Measurements from ENCODE around the gene RAPGEF4. TPM values are rescaled to one million over a fixed set of nuclear protein-coding genes. Genes with fewer than 3 reads are reported as not detected.

Gene RAPGEF4
- total and polyA plus RNA-seq, 11 donors: 1.3 to 21.2 (median 10.5) TPM

DNA sequence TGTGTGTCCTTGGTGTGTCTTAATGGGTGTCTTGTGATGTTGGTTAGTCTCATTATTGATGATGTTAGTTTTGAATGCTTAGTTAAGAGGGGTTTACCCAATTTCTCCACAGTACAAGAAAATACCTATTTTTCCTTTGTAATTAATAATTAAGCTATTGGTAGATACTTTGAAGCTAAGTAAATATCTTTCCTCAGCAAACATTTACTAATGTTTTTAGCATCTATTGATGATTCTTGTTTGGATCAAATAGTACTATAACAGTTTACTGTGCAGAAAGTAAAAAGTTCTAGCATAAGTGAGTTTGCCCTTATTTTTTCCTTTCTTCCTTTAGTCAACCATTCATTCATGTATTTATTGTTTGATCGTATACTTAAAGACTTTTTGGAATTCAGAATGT is 359.1 kb downstream of the RAPGEF4 start:
- intact Hi-C loops (cut with DNase I): loop anchor here in 5 of 10 donors (5.0 kb wide), 3 partner anchors 103 to 118 kb away; no protein-coding TSS in a partner anchor
- 81 to 93% (median 88%) methylated on average over 1 of the region's 1 CpG for WGBS, 4 donors
- no peaks in the 10 kb centered on the region for H3K27me3 ChIP-seq
- H3K9me3 ChIP-seq: no peaks in the 10 kb centered on the region
- H3K36me3 ChIP-seq: peaks cover 0 to 47% (median 22%) of the 10 kb centered on the region in 9 donors
- no peak for DNase-seq
- no peak overlapping the region for H3K4me3 ChIP-seq
- no peak for ATAC-seq
- H3K4me1 ChIP-seq: peaks cover 0 to 64% (median 6%) of the 10 kb centered on the region in 12 donors
- TF ChIP-seq, protein P1, sequence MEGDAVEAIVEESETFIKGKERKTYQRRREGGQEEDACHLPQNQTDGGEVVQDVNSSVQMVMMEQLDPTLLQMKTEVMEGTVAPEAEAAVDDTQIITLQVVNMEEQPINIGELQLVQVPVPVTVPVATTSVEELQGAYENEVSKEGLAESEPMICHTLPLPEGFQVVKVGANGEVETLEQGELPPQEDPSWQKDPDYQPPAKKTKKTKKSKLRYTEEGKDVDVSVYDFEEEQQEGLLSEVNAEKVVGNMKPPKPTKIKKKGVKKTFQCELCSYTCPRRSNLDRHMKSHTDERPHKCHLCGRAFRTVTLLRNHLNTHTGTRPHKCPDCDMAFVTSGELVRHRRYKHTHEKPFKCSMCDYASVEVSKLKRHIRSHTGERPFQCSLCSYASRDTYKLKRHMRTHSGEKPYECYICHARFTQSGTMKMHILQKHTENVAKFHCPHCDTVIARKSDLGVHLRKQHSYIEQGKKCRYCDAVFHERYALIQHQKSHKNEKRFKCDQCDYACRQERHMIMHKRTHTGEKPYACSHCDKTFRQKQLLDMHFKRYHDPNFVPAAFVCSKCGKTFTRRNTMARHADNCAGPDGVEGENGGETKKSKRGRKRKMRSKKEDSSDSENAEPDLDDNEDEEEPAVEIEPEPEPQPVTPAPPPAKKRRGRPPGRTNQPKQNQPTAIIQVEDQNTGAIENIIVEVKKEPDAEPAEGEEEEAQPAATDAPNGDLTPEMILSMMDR (IDR thresholded peaks at IDR 0.05): no peak
- no peak for TF ChIP-seq POLR2A (IDR thresholded peaks at IDR 0.05)
- no peak overlapping the region for H3K27ac ChIP-seq

DNA sequence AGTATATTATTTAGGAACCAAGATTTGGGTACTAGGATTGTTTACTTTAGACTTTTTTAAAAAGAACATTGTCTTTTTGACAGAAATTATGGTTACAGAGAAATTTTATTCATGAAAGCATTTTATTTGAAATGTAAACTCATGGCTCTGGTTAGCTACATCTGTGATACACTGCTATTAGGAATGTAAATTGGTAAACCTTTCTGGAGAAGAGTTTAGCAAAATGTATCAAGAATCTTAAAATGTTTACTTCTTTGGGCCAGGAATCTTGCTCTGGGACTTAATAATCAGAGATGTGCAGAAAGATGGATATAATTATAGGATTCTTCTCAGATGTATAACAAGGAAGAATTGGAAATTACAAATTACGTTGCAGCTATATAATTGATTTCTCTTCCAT is 359.7 kb downstream of the RAPGEF4 start:
- no peak for DNase-seq
- Histone ChIP-seq H3K36me3 (peaks cover 0 to 48% (median 22%) of the 10 kb centered on the region in 9 donors), H3K27me3 (no peaks in the 10 kb centered on the region), H3K4me1 (peaks cover 0 to 64% (median 8%) of the 10 kb centered on the region in 12 donors), H3K9me3 (no peaks in the 10 kb centered on the region), H3K4me3 (no peak overlapping the region), H3K27ac (no peak overlapping the region)
- ATAC-seq: no peak
- TF ChIP-seq, protein P1 (IDR thresholded peaks at IDR 0.05): no peak
- no peak for TF ChIP-seq POLR2A (IDR thresholded peaks at IDR 0.05)
- intact Hi-C loops (cut with DNase I): loop anchor here in 1 of 10 donors (5.0 kb wide), 1 partner anchor 112 kb away; no protein-coding TSS in a partner anchor
- 87 to 94% (median 92%) methylated on average over 1 of the region's 1 CpG for WGBS, 4 donors

DNA sequence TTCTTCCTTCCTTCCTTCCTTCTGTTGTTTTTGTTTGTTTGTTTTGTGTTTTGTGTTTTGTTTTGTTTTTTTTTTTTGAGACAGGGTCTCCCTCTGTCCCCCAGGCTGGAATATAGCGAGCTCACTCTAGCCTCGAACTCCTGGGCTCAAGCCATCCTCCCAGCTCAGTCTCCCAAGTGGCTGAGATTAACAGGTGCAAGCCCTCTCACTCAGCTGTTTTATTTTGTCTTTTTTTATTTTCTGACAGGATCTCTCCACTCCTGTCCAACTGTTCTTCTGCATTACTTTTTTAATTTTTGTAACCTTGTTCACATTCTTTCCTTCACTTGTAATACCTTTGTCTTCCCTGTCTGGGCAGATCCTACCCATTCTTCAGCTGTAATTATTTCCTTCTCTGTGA is 363.6 kb downstream of the RAPGEF4 start:
- H3K36me3 ChIP-seq: peaks cover 0 to 30% (median 10%) of the 10 kb centered on the region in 9 donors
- intact Hi-C loops (cut with DNase I): loop anchor here in 1 of 10 donors (5.0 kb wide), 1 partner anchor 108 kb away; no protein-coding TSS in a partner anchor
- WGBS, 4 donors: 72 to 86% (median 78%) methylated on average over 2 of the region's 2 CpGs
- no peaks in the 10 kb centered on the region for H3K9me3 ChIP-seq
- H3K27ac ChIP-seq: no peak overlapping the region
- ATAC-seq (no peak), DNase-seq (no peak)
- H3K4me1 ChIP-seq: peaks cover 0 to 75% (median 27%) of the 10 kb centered on the region in 12 donors
- TF ChIP-seq, protein P1 (IDR thresholded peaks at IDR 0.05): no peak
- no peak for TF ChIP-seq POLR2A (IDR thresholded peaks at IDR 0.05)
- no peak overlapping the region for H3K4me3 ChIP-seq
- H3K27me3 ChIP-seq: no peaks in the 10 kb centered on the region

DNA sequence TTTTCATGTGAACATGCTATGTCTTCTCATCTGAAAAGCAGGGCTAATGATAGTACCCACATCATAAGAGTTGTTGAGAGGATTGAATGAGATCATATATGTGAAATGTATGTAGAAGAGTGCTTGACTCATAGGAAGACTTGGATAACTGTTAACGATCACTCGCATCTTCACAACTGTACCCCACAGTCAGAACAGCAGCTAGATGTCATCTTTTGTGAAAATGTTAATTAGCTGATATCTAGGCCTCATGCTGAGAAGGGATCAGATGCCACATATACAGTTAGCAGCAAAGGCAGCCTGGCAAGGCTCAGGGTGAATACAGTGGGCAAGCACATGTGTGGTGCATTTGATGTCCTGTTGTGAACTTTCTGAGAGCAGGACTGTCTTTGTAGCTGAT is 364.2 kb downstream of the RAPGEF4 start:
- ATAC-seq (peak in 1 of 4 donors; percentile 14), DNase-seq (no peak)
- H3K27ac ChIP-seq: no peak overlapping the region
- 93 to 98% (median 94%) methylated on average over 2 of the region's 2 CpGs for WGBS, 4 donors
- intact Hi-C loops (cut with DNase I): loop anchor here in 1 of 10 donors (5.0 kb wide), 1 partner anchor 107 kb away; no protein-coding TSS in a partner anchor
- H3K4me1 ChIP-seq: peaks cover 0 to 77% (median 28%) of the 10 kb centered on the region in 12 donors
- no peaks in the 10 kb centered on the region for H3K9me3 ChIP-seq
- peaks cover 0 to 30% (median 10%) of the 10 kb centered on the region in 9 donors for H3K36me3 ChIP-seq
- no peaks in the 10 kb centered on the region for H3K27me3 ChIP-seq
- TF ChIP-seq, protein P1 (IDR thresholded peaks at IDR 0.05): no peak
- no peak overlapping the region for H3K4me3 ChIP-seq
